ENCODE measurements around the gene OAT.

Gene OAT

DNA sequence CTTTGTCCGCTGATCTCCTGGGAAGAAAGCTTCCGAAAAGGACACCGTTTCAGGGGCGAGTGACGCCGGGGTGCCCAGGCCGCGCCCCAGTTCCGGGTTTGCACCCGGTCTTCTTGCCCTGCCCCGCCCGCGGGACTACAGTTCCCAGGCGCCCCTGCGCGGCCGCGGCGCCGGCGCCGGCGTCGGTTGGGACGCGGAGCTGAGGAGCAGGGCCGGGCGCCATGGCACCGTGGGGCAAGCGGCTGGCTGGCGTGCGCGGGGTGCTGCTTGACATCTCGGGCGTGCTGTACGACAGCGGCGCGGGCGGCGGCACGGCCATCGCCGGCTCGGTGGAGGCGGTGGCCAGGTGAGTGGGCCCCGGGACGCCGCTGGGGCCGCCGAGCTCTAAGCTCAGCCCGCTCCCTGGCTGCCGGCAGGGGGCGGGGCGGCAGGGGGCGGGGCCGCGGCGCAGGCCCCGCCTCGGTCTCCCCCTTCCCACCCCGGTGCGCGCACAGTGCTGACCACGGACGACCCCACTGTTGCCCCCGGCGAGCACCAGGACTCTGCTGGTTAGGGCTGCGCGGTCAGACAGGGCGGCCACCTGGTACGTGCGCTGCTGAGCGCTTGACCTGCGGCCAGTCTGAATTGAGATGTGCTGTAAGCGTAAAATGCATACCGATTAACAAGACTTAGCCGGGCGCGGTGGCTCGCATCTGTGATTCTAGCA, 43.1 kb upstream of the OAT start, which contains the start of gene LHPP:
LHPP (plus strand) TSS at position 182 of the 706 bp plus-strand sequence; CDS start at position 222, 40 bp downstream.
- no peak for DNase-seq (ENCODE audit: low read depth)
- TF ChIP-seq CTCF (conservative IDR thresholded peaks at IDR 0.05; ENCODE audit: low read depth, low read length), result no peak
- peak within 1 kb of the TSS; percentile 80 for H3K4me3 ChIP-seq (ENCODE audit: low read length)

DNA sequence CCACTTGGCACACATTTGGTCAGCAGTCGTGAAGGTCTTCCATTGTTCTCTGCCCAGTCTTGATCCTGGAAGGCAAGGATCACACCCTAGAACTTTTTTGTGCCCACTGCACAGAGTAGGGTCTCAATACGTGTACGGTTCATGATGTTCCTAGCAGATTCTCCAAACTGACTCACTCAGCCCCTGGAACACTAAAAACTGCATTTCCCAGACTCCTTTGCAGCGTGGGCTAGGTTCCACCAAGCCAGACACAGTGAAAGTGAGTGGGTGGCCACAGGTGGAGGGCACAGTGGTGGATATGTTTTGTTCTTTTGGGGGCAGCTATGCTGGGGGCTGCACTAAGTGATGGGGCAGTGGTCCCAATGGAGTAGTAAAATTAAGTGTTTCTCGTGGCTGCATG, 41.4 kb upstream of the OAT start:
- no peak for DNase-seq (ENCODE audit: low read depth)
- no peak overlapping the region for H3K4me3 ChIP-seq (ENCODE audit: low read length)
- no peak for TF ChIP-seq CTCF (conservative IDR thresholded peaks at IDR 0.05; ENCODE audit: low read depth, low read length)

DNA sequence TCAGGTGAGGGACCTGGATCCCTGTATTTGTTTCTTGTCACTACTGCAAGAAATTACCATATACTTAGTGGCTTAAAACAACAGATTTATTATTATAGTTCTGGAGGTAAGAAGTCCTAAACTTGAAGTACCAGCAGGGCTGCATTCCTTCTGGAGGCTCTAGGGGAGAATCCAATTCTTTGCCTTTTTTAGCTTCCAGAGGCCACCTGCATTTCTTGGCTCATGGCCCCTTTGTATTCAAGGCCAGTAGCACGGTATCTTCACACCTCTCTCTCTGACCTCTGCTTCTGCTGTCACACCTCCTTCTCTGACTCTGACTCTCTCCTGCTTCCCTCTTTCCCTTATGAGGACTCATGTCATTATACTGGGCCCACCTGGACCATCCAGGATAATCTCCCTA, 40.7 kb upstream of the OAT start:
- DNase-seq (ENCODE audit: low read depth), result no peak

DNA sequence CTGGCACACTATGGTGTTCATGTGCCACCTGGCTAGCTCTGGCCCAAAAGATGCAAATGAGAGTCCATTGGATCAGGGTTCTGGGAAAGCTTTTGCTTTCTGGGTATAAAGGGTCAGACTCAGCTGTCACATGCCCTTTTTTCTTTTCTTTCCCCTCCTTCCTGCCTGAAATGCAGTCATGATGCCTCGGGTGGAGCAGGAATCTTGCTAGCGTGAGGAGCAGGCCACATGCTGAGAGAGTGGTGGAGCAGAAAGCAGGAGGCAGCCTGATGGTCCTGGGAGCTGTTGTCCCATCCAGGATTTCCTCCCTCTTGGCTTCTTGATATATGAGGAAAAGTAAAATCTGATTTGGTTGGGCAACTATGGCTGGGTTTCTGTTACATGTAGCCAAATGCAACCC, 40.2 kb upstream of the OAT start:
- no peak for TF ChIP-seq CTCF (conservative IDR thresholded peaks at IDR 0.05; ENCODE audit: low read depth, low read length)
- H3K4me3 ChIP-seq (ENCODE audit: low read length), result no peak overlapping the region
- no peak for DNase-seq (ENCODE audit: low read depth)

More for the DNA sequence above, 40.7 kb upstream of the OAT start:
- H3K4me3 ChIP-seq (ENCODE audit: low read length), result no peak overlapping the region
- no peak for TF ChIP-seq CTCF (conservative IDR thresholded peaks at IDR 0.05; ENCODE audit: low read depth, low read length)

DNA sequence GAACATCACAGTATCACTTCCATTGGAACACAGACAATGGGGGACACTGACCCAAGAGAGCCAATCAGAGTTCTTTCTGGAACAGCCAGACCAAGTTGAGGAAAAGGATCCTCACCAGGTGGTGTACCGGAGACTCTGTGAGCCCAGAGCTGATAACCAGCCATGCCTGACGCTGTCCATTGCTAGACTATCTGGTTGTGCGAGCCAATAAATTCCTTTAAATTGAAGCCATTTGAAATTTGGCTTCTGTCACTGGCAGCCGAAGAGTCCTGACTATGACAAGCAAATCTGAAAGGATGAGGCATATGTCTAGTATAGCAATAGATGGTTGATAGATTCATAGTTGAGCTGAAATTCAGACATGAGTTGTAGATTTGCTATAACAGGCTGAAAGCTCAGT, 39.8 kb upstream of the OAT start:
- TF ChIP-seq CTCF (conservative IDR thresholded peaks at IDR 0.05; ENCODE audit: low read depth, low read length), result no peak
- no peak overlapping the region for H3K4me3 ChIP-seq (ENCODE audit: low read length)
- DNase-seq (ENCODE audit: low read depth), result no peak

DNA sequence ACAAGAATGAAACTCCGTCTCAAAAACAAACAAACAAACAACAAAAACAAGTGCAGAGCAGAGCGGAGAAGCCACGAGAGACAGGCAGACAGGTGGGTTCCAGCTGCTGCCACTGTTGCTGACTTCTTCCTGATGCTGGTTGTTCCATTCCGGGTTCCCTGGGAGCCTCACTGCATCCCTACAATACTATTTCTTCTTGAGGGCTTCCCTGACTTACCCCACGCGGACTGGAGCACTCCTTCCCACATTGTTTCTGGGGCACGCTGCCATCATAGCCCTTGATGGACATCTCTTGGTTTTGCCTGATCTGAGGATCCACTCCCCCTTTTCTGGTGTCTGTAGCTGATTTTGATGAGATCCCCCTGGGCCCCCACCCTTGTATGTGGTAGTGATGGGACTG, 36.7 kb upstream of the OAT start:
- no peak for TF ChIP-seq CTCF (conservative IDR thresholded peaks at IDR 0.05; ENCODE audit: low read depth, low read length)
- no peak for DNase-seq (ENCODE audit: low read depth)
- no peak overlapping the region for H3K4me3 ChIP-seq (ENCODE audit: low read length)

- H3K4me3 ChIP-seq (ENCODE audit: low read length), result no peak overlapping the region
- no peak for TF ChIP-seq CTCF (conservative IDR thresholded peaks at IDR 0.05; ENCODE audit: low read depth, low read length)
- no peak for DNase-seq (ENCODE audit: low read depth)
These were observed 35.4 kb upstream of the OAT start for GRCh38 chr10:124453960-124454610.
